ENCODE results near the gene AURKAIP1.

Gene AURKAIP1

GRCh38 chr1:1359664-1360468, 15.1 kb downstream of the AURKAIP1 start:
- no peak for DNase-seq

GRCh38 chr1:1359308-1359663, 15.7 kb downstream of the AURKAIP1 start:
- peak in 2 of 6 experiments; percentile 21 to 27 for DNase-seq

- no peak for DNase-seq
Measured at GRCh38 chr1:1358433-1359271, 16.4 kb downstream of the AURKAIP1 start, which contains the start of gene MXRA8. MXRA8 (minus strand) TSS chr1:1358555; CDS start chr1:1358504, 51 bp downstream.

GRCh38 chr1:1357871-1358432, 17.1 kb downstream of the AURKAIP1 start:
- no peak for DNase-seq

- DNase-seq: no peak
Measured at GRCh38 chr1:1356796-1357401, 18.1 kb downstream of the AURKAIP1 start.

GRCh38 chr1:1356166-1356795, 18.7 kb downstream of the AURKAIP1 start:
- DNase-seq: no peak

GRCh38 chr1:1355416-1355815, 19.6 kb downstream of the AURKAIP1 start:
- no peak for DNase-seq

- peak in 2 of 6 experiments; percentile 21 to 43 for DNase-seq
Measured at GRCh38 chr1:1354271-1355247, 20.4 kb downstream of the AURKAIP1 start.

- DNase-seq: peak in 1 of 6 experiments; percentile 35
Measured at GRCh38 chr1:1353389-1354151, 21.4 kb downstream of the AURKAIP1 start.

GRCh38 chr1:1352786-1353388, 22.1 kb downstream of the AURKAIP1 start:
- no peak for DNase-seq

- no peak for DNase-seq
Measured at GRCh38 chr1:1351511-1352427, 23.2 kb downstream of the AURKAIP1 start.

GRCh38 chr1:1349256-1350012, 25.6 kb downstream of the AURKAIP1 start, which contains the start of gene DVL1:
DVL1 (minus strand) TSS chr1:1349418; CDS start chr1:1349065, 353 bp downstream.
- DNase-seq: peak; percentile 51 to 80 (median 71)

- no peak for DNase-seq
Measured at GRCh38 chr1:1348420-1349255, 26.4 kb downstream of the AURKAIP1 start.

GRCh38 chr1:1347663-1348419, 27.2 kb downstream of the AURKAIP1 start:
- no peak for DNase-seq

- no peak for DNase-seq
Measured at GRCh38 chr1:1347026-1347595, 27.9 kb downstream of the AURKAIP1 start.

- no peak for DNase-seq
Measured at GRCh38 chr1:1346501-1346890, 28.5 kb downstream of the AURKAIP1 start.

All from stimulated activated naive CD4-positive, alpha-beta T cell (primary cell).